Measurements from ENCODE around the gene CRELD2. TPM values are rescaled to one million over a fixed set of nuclear protein-coding genes. Genes with fewer than 3 reads are reported as not detected.

CRELD2 gene, protein sequence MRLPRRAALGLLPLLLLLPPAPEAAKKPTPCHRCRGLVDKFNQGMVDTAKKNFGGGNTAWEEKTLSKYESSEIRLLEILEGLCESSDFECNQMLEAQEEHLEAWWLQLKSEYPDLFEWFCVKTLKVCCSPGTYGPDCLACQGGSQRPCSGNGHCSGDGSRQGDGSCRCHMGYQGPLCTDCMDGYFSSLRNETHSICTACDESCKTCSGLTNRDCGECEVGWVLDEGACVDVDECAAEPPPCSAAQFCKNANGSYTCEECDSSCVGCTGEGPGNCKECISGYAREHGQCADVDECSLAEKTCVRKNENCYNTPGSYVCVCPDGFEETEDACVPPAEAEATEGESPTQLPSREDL
- total RNA-seq, result 13.0 TPM

DNA sequence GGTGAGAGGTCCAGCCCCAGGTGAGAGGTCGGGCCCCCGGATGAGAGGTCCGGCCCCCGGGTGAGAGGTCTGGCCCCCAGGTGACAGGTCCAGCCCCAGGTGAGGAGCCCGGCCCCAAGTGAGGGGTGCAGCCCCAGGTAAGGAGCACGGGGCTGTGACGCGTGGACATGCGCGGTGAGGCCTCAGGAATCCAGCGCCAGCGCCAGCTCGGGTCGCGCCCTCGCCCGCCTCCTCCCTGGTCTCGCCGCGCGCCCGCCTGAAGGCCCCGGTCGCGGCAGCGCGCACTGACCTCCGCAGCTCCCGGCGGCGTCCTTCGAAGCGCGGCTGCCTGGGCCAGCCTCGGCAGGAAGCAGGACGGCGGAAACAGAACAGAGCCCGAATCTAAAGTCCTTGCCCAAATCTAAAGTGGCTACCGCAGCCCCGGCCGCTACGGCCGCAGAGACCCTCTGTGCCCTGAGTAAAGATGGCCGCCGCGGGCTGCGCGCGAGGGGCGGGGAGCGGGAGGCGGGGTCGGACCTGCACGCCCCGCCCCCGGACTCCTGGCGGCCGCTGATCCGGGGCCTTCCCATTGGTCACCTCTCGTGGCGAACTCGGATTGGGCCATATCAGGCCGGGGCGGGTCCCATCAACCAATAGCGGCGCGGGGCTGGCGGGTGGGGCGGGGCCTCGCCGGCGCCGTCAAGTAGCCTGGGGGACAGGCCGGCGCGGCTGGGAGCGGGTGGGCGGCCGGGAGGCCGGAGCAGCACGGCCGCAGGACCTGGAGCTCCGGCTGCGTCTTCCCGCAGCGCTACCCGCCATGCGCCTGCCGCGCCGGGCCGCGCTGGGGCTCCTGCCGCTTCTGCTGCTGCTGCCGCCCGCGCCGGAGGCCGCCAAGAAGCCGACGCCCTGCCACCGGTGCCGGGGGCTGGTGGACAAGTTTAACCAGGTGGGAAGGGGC, at the start of gene CRELD2, which contains the start of gene ALG12:
Gene CRELD2, plus strand, starts transcription at position 661 of the 937 bp plus-strand sequence. Its CDS starts 136 bp downstream, at position 797.
Gene ALG12, minus strand, starts transcription at position 465 of the 937 bp plus-strand sequence. CDS start 4,673 bp downstream, outside the sequence.
- Histone ChIP-seq H3K9ac (ENCODE audit: low read depth in 1 of 3, low read length in 3 of 3) (peak within 1 kb of the TSS; percentile 82 to 96 (median 94)), H3K27ac (ENCODE audit: low read depth, low read length) (peak within 1 kb of the TSS; percentile 92), H3K9me3 (ENCODE audit: control insufficient read depth in 3 of 3, low read length in 3 of 3) (no peaks in the 10 kb centered on the region), H3K4me1 (ENCODE audit: control insufficient read depth in 3 of 3, insufficient read depth in 3 of 3, low read length in 3 of 3) (peaks cover 10 to 18% (median 11%) of the 10 kb centered on the region in 3 donors), H3K36me3 (ENCODE audit: control insufficient read depth in 3 of 3, insufficient read depth in 3 of 3, low read length in 3 of 3) (peaks cover 18 to 26% (median 22%) of the 10 kb centered on the region in 3 donors), H3K27me3 (ENCODE audit: control insufficient read depth in 3 of 3, insufficient read depth in 3 of 3, low read length in 3 of 3) (no peaks in the 10 kb centered on the region), H3K4me3 (ENCODE audit: low read length in 3 of 3) (peak within 1 kb of the TSS; percentile 67 to 83 (median 83))

DNA sequence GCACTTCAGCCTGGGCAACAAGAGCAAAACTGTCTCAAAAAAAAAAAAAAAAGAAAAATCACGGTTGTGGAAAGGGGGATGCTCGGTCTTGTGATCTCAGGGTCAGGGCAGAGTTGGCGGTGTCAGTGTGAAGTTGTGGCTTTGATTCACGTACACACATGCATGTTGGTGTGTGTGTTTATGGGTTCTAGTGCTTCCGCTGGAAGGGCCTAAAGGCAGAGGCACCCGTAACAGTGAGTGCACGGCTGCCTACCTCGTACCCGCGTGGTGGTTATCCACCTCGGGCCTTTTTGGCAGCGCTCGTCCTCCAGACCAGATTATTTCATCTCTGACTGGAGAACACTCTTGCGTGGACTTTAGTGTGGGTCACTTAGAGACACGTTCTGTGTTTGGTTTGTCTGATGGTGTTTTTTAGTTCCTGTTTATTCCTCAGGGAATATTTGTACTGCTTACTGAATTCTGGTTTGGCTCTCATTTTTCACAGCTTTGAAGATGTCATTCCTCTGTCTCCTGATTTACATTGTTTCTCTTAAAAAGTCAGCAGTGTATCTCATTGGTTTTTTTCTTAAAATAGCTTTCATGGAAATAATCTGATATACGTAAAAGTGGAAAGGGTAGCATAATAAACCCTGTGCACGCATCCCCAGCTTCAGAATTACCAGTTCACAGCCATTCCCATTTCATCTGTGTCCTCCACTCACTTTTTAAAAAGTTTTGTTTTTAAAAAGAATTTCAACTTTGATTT, 49.2 kb upstream of the CRELD2 start:
- Histone ChIP-seq H3K27me3 (ENCODE audit: control insufficient read depth in 3 of 3, insufficient read depth in 3 of 3, low read length in 3 of 3) (no peaks in the 10 kb centered on the region), H3K36me3 (ENCODE audit: control insufficient read depth in 3 of 3, insufficient read depth in 3 of 3, low read length in 3 of 3) (peaks cover 2 to 6% (median 5%) of the 10 kb centered on the region in 3 donors), H3K27ac (ENCODE audit: low read depth, low read length) (no peak overlapping the region), H3K9me3 (ENCODE audit: control insufficient read depth in 3 of 3, low read length in 3 of 3) (peaks cover 10 to 15% (median 12%) of the 10 kb centered on the region in 3 donors), H3K9ac (ENCODE audit: low read depth in 1 of 3, low read length in 3 of 3) (no peak overlapping the region), H3K4me3 (ENCODE audit: low read length in 3 of 3) (no peak overlapping the region), H3K4me1 (ENCODE audit: control insufficient read depth in 3 of 3, insufficient read depth in 3 of 3, low read length in 3 of 3) (no peaks in the 10 kb centered on the region)

- Histone ChIP-seq H3K36me3 (ENCODE audit: control insufficient read depth in 3 of 3, insufficient read depth in 3 of 3, low read length in 3 of 3) (peaks cover 0 to 6% (median 5%) of the 10 kb centered on the region in 3 donors), H3K4me3 (ENCODE audit: low read length in 3 of 3) (no peak overlapping the region), H3K27ac (ENCODE audit: low read depth, low read length) (no peak overlapping the region), H3K9ac (ENCODE audit: low read depth in 1 of 3, low read length in 3 of 3) (no peak overlapping the region), H3K9me3 (ENCODE audit: control insufficient read depth in 3 of 3, low read length in 3 of 3) (peaks cover 10 to 15% (median 12%) of the 10 kb centered on the region in 3 donors), H3K27me3 (ENCODE audit: control insufficient read depth in 3 of 3, insufficient read depth in 3 of 3, low read length in 3 of 3) (no peaks in the 10 kb centered on the region), H3K4me1 (ENCODE audit: control insufficient read depth in 3 of 3, insufficient read depth in 3 of 3, low read length in 3 of 3) (no peaks in the 10 kb centered on the region)
Measured at GRCh38 chr22:49869845-49870712, 48.4 kb upstream of the CRELD2 start.

- H3K4me1 ChIP-seq (ENCODE audit: control insufficient read depth in 3 of 3, insufficient read depth in 3 of 3, low read length in 3 of 3), result no peaks in the 10 kb centered on the region
- no peaks in the 10 kb centered on the region for H3K27me3 ChIP-seq (ENCODE audit: control insufficient read depth in 3 of 3, insufficient read depth in 3 of 3, low read length in 3 of 3)
- no peak overlapping the region for H3K4me3 ChIP-seq (ENCODE audit: low read length in 3 of 3)
- no peak overlapping the region for H3K9ac ChIP-seq (ENCODE audit: low read depth in 1 of 3, low read length in 3 of 3)
- H3K27ac ChIP-seq (ENCODE audit: low read depth, low read length), result no peak overlapping the region
- peaks cover 4 to 10% (median 10%) of the 10 kb centered on the region in 3 donors for H3K9me3 ChIP-seq (ENCODE audit: control insufficient read depth in 3 of 3, low read length in 3 of 3)
- peaks cover 0 to 6% (median 5%) of the 10 kb centered on the region in 3 donors for H3K36me3 ChIP-seq (ENCODE audit: control insufficient read depth in 3 of 3, insufficient read depth in 3 of 3, low read length in 3 of 3)
Measured at GRCh38 chr22:49871482-49871881, 47.0 kb upstream of the CRELD2 start.

GRCh38 chr22:49872347-49872746, 46.1 kb upstream of the CRELD2 start:
- Histone ChIP-seq H3K4me3 (ENCODE audit: low read length in 3 of 3) (no peak overlapping the region), H3K9me3 (ENCODE audit: control insufficient read depth in 3 of 3, low read length in 3 of 3) (peaks cover 0 to 6% (median 6%) of the 10 kb centered on the region in 3 donors), H3K4me1 (ENCODE audit: control insufficient read depth in 3 of 3, insufficient read depth in 3 of 3, low read length in 3 of 3) (no peaks in the 10 kb centered on the region), H3K27ac (ENCODE audit: low read depth, low read length) (no peak overlapping the region), H3K27me3 (ENCODE audit: control insufficient read depth in 3 of 3, insufficient read depth in 3 of 3, low read length in 3 of 3) (no peaks in the 10 kb centered on the region), H3K9ac (ENCODE audit: low read depth in 1 of 3, low read length in 3 of 3) (no peak overlapping the region), H3K36me3 (ENCODE audit: control insufficient read depth in 3 of 3, insufficient read depth in 3 of 3, low read length in 3 of 3) (peaks cover 0 to 3% (median 2%) of the 10 kb centered on the region in 3 donors)

DNA sequence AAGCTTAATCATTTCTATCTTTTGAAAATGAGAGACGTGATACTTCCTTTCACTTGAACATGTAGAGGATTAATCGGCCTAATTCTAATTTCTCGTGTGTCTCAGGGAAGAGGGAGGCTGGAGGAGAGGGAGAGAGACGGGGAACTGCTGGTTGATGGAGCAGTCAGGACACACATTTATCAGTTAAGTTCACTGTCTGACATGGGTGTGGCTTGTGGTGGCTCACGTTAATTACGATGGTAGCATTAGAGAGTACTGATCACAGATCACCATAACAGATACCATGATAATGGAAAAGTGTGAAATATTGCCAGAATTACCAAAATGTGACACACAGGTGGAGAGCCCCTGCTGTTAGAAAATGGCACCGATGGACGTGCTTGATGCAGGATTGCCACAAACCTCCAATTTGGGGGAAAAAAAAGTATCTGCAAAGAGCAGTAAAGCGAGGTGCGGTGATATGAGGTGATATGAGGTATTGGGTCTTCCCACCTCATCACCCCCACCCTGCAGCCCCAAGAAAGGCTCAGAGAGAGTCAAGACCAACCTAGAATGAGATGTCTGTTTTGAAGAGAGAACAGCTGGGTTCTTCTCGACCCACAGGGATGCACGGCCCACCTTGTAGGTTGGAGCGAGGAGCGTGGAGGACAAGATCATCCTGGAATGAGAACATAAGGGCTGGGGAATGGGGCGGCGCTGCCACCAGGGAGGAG, 45.0 kb upstream of the CRELD2 start:
- H3K27ac ChIP-seq (ENCODE audit: low read depth, low read length), result no peak overlapping the region
- H3K27me3 ChIP-seq (ENCODE audit: control insufficient read depth in 3 of 3, insufficient read depth in 3 of 3, low read length in 3 of 3), result no peaks in the 10 kb centered on the region
- no peak overlapping the region for H3K4me3 ChIP-seq (ENCODE audit: low read length in 3 of 3)
- no peaks in the 10 kb centered on the region for H3K4me1 ChIP-seq (ENCODE audit: control insufficient read depth in 3 of 3, insufficient read depth in 3 of 3, low read length in 3 of 3)
- H3K36me3 ChIP-seq (ENCODE audit: control insufficient read depth in 3 of 3, insufficient read depth in 3 of 3, low read length in 3 of 3), result peaks cover 0 to 2% (median 2%) of the 10 kb centered on the region in 3 donors
- H3K9ac ChIP-seq (ENCODE audit: low read depth in 1 of 3, low read length in 3 of 3), result no peak overlapping the region
- peaks cover 0 to 6% (median 6%) of the 10 kb centered on the region in 3 donors for H3K9me3 ChIP-seq (ENCODE audit: control insufficient read depth in 3 of 3, low read length in 3 of 3)

GRCh38 chr22:49877642-49878041, 40.8 kb upstream of the CRELD2 start:
- H3K27ac ChIP-seq (ENCODE audit: low read depth, low read length), result no peak overlapping the region
- H3K27me3 ChIP-seq (ENCODE audit: control insufficient read depth in 3 of 3, insufficient read depth in 3 of 3, low read length in 3 of 3), result no peaks in the 10 kb centered on the region
- H3K4me1 ChIP-seq (ENCODE audit: control insufficient read depth in 3 of 3, insufficient read depth in 3 of 3, low read length in 3 of 3), result no peaks in the 10 kb centered on the region
- H3K9me3 ChIP-seq (ENCODE audit: control insufficient read depth in 3 of 3, low read length in 3 of 3), result peaks cover 0 to 2% (median 0%) of the 10 kb centered on the region in 3 donors
- H3K36me3 ChIP-seq (ENCODE audit: control insufficient read depth in 3 of 3, insufficient read depth in 3 of 3, low read length in 3 of 3), result peaks cover 0 to 5% (median 2%) of the 10 kb centered on the region in 3 donors
- H3K4me3 ChIP-seq (ENCODE audit: low read length in 3 of 3), result no peak overlapping the region
- no peak overlapping the region for H3K9ac ChIP-seq (ENCODE audit: low read depth in 1 of 3, low read length in 3 of 3)

DNA sequence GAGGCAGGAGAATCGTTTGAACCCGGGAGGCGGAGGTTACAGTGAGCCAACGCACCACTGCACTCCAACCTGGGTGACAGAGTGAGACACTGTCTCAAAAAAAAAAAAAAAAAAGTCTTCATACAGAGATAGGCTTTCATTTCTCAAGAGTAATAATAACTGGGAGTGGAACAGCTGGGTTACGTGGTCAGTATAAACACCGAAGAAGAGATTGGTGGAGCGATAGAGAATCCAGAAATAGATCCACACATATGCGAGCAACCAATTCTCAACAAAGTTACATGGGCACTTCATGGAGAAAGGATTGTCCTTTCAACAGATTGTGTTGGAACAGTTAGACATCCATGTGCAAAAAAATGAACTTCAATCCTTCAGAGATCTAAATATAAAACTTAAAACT, 40.2 kb upstream of the CRELD2 start:
- Histone ChIP-seq H3K9ac (ENCODE audit: low read depth in 1 of 3, low read length in 3 of 3) (no peak overlapping the region), H3K4me1 (ENCODE audit: control insufficient read depth in 3 of 3, insufficient read depth in 3 of 3, low read length in 3 of 3) (no peaks in the 10 kb centered on the region), H3K27ac (ENCODE audit: low read depth, low read length) (no peak overlapping the region), H3K4me3 (ENCODE audit: low read length in 3 of 3) (no peak overlapping the region), H3K9me3 (ENCODE audit: control insufficient read depth in 3 of 3, low read length in 3 of 3) (peaks cover 0 to 2% (median 0%) of the 10 kb centered on the region in 3 donors), H3K36me3 (ENCODE audit: control insufficient read depth in 3 of 3, insufficient read depth in 3 of 3, low read length in 3 of 3) (peaks cover 0 to 5% (median 2%) of the 10 kb centered on the region in 3 donors), H3K27me3 (ENCODE audit: control insufficient read depth in 3 of 3, insufficient read depth in 3 of 3, low read length in 3 of 3) (no peaks in the 10 kb centered on the region)
